Kasumi-1 (cell line): ENCODE results near the gene PDCL2.
"Not testable (repeated sequence)": the region's sequence is repeated elsewhere in the genome, so short reads cannot be mapped to it uniquely, and the experiment has no call there.

ENCODE experiments used
- DNase-seq, 2 experiments: peaks; one replicate each; lab custom pipeline; 2025; lab: John Stamatoyannopoulos, UW

PDCL2 gene, protein sequence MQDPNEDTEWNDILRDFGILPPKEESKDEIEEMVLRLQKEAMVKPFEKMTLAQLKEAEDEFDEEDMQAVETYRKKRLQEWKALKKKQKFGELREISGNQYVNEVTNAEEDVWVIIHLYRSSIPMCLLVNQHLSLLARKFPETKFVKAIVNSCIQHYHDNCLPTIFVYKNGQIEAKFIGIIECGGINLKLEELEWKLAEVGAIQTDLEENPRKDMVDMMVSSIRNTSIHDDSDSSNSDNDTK

DNA sequence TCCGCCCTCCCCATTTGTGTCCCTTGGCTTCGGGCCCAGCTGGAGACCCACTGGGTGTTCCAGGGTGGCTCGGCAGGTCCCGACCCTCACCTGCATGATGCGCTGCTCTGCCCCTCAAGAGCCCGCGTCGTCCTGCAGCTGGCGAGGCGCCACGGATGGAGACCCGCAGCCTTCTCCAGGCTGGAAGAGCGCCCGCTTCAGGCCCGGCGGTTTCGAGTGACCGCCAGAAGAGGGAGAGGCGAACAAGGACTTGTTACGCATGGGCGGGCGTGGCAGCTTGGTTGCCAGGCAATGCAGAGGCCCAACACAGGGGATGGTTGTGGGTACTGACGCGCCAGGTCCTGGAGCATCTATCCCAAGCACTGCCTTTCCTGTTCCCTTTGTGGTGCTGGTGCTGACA is at the start of gene PDCL2:
TSS of gene PDCL2 (minus strand) at position 232 of the 400 bp plus-strand sequence. CDS start at position 96, 136 bp downstream.
- no peak for DNase-seq

GRCh38 chr4:55637272-55637820 is 45.3 kb upstream of the PDCL2 start:
- no peak for DNase-seq

GRCh38 chr4:55636656-55636999 is 44.6 kb upstream of the PDCL2 start:
- DNase-seq = no peak

DNA sequence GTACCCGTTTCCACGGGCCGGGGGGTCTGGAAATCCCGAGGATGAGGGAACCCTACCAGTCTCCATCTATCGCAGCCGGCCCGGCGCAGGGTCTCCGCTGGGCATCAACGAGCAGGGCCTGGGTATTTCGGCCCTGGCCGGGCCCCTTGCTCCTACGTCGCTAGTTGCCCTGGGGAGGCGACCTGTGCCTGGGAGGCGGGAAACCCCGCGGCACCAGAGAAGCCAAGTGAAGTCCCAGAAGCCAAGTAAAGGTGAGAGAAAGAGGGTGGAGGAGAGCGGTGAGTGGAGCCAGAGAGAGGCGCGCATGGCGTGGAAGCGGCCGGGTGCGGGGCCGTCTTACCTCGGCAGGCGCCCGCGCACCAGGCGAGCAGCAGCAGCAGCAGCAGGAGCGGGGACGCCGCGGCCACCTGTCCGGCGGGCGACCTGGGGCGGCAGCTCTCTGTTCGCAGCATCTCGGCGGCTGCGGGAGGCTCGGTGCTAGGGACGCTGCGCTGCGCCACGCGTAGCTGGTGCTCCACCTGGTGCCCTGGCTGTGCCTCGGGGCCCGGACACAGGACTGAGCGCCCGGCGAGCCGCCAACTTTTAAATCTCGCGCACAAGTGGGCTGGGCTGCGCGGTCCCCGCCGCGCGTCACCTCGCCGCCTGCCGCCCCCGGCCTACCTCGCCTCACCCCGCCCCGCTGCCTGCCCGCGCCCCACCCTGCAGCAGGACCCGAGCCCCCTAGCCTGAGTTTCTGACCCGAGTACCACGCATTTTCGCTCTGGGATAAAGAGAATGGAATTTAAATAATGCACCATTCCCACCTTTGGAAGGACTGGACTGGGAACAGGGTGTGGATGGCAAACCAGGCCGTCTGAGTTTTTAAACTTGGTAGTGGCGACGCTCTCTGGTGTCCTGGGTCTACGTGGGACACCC is 44.0 kb upstream of the PDCL2 start, which contains the start of gene NMU:
TSS of gene NMU (minus strand) at position 558 of the 915 bp plus-strand sequence. CDS start at position 452, 106 bp downstream.
- DNase-seq = no peak

DNA sequence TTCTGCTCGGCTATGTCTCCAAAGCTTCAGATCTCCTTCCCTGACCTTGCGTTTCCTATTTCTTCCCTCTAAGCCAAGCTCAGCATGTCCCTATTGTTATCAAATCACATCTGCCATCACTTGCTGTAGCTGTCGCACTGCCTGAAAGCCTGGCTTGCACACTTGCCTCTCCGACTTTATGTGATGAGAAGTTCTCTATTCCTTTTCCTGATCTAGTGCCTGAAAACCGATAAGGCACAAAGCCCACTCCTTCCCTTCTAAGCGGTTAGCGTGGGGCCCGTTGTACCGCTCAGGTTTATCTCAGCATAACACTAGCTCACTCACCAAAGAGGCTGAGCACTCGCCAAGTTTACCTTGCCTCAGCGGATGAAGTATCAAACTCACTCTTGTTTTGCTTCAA is 43.2 kb upstream of the PDCL2 start:
- DNase-seq = no peak

DNA sequence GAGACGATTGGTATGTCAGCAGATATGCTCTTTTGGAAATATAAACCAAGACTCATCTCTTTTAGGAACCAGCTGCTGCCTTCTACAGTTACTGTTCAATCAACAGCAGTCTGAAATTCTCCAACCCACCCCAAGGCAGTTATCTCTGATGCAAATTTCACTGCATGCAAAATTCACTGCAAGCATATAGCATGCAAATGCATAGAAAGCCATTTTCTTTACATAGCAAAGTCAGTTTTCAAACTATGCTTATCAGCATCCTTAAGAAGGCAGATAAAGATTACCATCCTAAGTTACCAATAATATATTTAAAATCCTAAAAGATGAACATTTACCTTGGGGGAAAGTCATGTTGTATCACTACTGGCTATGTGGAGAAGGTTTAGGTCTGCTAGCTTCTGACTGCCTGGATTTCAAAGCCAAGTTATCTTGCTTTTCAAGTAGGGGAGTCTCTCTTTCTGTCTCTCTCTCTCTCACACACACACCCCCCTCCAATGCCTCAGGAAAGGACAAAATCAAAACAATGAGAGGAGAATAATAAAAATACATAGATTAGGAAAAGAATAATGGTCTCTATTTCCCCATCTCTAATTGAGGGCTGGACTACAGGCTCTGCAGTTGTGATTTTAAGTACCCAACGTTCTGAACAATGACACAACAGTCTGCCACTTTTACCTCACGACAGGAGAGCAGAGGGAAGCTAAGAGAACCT is 42.5 kb upstream of the PDCL2 start:
- no peak for DNase-seq

- no peak for DNase-seq
Observed at GRCh38 chr4:55633903-55634302, 41.9 kb upstream of the PDCL2 start.

- DNase-seq = no peak
Observed at GRCh38 chr4:55625835-55626234, 33.8 kb upstream of the PDCL2 start.

DNA sequence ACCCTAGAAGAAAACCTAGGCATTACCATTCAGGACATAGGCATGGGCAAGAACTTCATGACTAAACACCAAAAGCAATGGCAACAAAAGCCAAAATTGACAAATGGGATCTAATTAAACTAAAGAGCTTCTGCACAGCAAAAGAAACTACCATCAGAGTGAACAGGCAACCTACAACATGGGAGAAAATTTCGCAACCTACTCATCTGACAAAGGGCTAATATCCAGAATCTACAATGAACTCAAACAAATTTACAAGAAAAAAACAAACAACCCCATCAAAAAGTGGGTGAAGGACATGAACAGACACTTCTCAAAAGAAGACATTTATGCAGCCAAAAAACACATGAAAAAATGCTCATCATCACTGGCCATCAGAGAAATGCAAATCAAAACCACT is 32.0 kb upstream of the PDCL2 start:
- DNase-seq = not testable (repeated sequence)

DNA sequence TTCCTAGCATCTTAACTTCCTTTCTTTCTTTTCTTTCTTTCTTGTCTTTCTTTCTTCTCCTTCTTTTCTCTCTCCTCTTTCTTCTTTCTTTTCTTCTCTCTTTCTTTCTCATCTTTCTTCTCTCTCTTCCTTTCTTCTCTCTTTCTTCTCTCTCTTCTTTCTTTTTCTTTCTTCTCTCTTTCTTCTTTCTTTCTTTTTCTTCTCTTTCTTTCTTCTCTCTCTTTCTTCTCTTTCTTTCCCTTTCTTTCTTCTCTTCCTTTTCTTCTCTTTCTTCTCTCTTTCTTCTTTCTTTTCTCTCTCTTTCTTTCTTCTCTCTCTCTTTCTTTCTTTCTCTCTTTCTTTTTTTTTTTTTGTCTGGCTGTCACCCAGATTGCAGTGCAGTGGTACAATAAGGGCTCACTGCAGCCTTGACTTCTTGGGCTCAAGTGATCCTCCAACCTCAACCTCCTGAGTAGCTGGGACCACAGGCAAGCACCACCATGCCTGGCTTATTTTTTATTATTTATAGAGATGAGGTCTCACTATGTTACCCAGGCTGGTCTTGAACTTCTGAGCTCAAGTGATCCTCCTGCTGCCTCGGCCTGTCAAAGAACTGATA is 26.6 kb upstream of the PDCL2 start:
- DNase-seq = no peak

- DNase-seq = no peak
Observed at GRCh38 chr4:55617587-55618197, 25.6 kb upstream of the PDCL2 start.

GRCh38 chr4:55615008-55615407 is 23.0 kb upstream of the PDCL2 start:
- DNase-seq = no peak

GRCh38 chr4:55613621-55614020 is 21.6 kb upstream of the PDCL2 start:
- no peak for DNase-seq

- no peak for DNase-seq
Observed at GRCh38 chr4:55612341-55612740, 20.3 kb upstream of the PDCL2 start.

DNA sequence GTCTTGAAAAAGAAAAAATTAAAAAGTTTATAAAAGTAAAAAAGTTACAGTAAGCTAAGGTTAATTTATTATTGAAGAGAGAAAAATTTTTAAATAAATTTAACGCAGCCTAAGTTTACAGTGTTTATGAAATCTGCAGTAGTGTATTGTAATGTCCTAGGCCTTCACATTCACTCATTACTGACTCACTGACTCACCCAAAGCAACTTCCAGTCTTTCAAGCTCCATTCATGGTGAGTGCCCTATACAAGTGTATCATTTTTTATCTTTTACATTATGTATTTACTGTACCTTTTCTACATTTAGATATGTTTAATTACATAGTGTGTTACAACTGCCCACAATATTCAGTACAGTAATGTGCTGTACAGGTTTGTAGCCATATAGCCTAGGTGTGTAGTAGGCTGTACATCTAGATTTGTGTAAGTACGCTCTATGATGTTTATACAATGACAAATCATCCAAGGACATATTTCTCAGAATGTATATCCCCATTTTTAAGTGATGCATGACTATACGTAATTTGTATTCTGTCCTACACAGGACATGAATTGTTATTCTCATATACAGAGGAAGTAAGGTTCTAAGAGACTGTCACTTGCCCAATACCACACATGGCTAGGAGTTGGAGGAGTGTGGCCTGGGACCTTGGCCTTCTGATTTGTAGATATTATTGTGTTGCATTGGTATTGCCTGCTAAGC is 19.5 kb upstream of the PDCL2 start:
- DNase-seq = no peak

GRCh38 chr4:55610381-55610780 is 18.3 kb upstream of the PDCL2 start:
- no peak for DNase-seq

- DNase-seq = no peak
Observed at GRCh38 chr4:55609393-55609866, 17.4 kb upstream of the PDCL2 start.

- DNase-seq = no peak
Observed at GRCh38 chr4:55608591-55608990, 16.5 kb upstream of the PDCL2 start.

DNA sequence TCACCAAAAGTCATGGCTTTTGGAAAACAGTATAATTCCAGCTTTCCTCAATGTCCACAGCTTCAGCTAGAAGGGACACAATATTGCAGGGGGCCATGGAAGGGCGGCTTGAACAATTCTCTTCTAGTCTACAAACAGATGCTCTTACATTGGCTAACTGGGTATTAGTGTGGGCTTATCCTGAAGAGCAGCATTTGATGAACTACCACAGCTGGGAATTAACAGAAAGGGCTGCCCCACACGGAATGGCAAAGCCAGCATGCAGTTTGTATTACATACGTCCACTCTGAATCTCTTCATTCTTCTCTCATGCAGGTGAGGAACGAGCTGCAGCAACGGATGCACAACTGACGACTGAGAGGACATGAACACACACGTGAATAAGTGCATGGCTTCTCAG is 13.0 kb upstream of the PDCL2 start:
- DNase-seq = no peak

DNA sequence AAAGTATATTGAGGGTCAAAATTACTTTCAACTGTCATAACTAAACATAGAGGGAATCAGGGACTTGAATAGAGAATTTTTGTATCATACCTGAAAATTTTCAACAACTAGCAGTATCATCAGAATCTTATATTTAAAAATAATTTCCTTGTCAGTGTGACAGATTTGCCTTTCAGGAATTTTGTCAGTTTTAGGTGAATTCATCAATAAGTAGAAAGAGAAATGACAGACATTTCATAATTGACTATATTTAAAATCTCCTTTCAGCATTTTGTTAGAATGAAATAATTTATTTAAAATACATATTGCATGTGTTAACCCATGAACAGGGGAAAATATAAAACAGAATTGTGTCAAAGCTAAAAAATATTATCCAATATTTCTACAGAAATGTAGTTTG is 8.6 kb upstream of the PDCL2 start:
- DNase-seq = no peak

DNA sequence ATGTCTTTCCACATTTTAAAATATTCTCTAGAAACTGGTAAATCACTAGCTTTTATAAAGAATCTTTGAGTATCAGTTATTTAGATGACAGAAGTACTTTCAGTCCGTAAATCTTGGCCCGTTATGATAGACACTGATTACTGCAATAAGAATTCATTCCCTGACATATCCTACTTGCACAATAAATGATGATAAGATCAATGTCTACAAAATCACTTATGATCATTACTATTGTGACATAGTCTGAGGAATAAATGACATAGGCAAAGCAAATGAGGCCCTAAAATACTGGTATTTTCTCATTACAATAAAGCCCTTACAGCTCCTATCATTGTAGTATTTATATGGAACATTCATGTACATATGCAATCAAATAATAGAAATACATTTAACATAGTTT is 6.6 kb upstream of the PDCL2 start:
- no peak for DNase-seq
